Measurements from ENCODE around the gene PPP1CA.

The PPP1CA gene

DNA sequence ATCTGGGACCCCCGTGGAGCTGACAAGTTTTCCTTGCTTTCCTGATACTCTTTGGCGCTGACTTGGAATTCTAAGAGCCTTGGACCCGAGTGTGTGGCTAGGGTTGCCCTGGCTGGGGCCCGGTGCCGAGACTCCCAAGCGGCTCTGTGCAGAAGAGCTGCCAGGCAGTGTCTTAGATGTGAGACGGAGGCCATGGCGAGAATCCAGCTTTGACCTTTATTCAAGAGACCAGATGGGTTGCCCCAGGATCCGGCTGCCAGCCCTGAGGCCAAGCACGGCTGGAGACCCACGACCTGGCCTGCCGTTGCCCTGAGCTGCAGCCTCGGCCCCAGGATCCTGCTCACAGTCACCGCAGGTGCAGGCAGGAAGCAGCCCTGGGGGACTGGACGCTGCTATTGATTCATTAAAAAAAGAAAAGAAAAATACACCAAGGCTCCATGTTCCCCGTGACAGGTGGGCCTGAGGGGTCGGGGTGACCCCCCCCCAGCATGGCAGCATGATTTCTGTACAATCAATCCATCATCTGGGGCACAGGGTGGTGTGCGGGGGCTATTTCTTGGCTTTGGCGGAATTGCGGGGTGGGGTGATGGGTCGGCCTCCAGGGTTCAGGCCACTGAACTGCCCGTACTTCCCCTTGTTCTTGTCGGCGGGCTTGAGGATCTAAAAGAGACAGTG is 3.5 kb downstream of the PPP1CA start:
- DNase-seq (ENCODE audit: low read depth in 1 of 2, low spot score in 1 of 2) = no peak
- no peak overlapping the region for H3K27ac ChIP-seq (replicated peaks)
- H3K4me3 ChIP-seq (replicated peaks; ENCODE audit: insufficient read depth, low read length) = no peak overlapping the region
- no peaks in the 10 kb centered on the region for H3K27me3 ChIP-seq (ENCODE audit: insufficient read depth, poor library complexity, severe bottlenecking)
- TF ChIP-seq SPI1 (IDR thresholded peaks at IDR 0.05; ENCODE audit: borderline replicate concordance, low read depth) (no peak), POLR2AphosphoS5 (IDR thresholded peaks at IDR 0.05; ENCODE audit: low read depth) (no peak), GABPA (IDR thresholded peaks at IDR 0.05; ENCODE audit: low read depth) (no peak)
- TF ChIP-seq, protein P1, sequence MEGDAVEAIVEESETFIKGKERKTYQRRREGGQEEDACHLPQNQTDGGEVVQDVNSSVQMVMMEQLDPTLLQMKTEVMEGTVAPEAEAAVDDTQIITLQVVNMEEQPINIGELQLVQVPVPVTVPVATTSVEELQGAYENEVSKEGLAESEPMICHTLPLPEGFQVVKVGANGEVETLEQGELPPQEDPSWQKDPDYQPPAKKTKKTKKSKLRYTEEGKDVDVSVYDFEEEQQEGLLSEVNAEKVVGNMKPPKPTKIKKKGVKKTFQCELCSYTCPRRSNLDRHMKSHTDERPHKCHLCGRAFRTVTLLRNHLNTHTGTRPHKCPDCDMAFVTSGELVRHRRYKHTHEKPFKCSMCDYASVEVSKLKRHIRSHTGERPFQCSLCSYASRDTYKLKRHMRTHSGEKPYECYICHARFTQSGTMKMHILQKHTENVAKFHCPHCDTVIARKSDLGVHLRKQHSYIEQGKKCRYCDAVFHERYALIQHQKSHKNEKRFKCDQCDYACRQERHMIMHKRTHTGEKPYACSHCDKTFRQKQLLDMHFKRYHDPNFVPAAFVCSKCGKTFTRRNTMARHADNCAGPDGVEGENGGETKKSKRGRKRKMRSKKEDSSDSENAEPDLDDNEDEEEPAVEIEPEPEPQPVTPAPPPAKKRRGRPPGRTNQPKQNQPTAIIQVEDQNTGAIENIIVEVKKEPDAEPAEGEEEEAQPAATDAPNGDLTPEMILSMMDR (IDR thresholded peaks at IDR 0.05; ENCODE audit: insufficient read depth, low read length) = no peak
- TF ChIP-seq, protein P2, sequence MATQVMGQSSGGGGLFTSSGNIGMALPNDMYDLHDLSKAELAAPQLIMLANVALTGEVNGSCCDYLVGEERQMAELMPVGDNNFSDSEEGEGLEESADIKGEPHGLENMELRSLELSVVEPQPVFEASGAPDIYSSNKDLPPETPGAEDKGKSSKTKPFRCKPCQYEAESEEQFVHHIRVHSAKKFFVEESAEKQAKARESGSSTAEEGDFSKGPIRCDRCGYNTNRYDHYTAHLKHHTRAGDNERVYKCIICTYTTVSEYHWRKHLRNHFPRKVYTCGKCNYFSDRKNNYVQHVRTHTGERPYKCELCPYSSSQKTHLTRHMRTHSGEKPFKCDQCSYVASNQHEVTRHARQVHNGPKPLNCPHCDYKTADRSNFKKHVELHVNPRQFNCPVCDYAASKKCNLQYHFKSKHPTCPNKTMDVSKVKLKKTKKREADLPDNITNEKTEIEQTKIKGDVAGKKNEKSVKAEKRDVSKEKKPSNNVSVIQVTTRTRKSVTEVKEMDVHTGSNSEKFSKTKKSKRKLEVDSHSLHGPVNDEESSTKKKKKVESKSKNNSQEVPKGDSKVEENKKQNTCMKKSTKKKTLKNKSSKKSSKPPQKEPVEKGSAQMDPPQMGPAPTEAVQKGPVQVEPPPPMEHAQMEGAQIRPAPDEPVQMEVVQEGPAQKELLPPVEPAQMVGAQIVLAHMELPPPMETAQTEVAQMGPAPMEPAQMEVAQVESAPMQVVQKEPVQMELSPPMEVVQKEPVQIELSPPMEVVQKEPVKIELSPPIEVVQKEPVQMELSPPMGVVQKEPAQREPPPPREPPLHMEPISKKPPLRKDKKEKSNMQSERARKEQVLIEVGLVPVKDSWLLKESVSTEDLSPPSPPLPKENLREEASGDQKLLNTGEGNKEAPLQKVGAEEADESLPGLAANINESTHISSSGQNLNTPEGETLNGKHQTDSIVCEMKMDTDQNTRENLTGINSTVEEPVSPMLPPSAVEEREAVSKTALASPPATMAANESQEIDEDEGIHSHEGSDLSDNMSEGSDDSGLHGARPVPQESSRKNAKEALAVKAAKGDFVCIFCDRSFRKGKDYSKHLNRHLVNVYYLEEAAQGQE (IDR thresholded peaks at IDR 0.05; ENCODE audit: insufficient replicate concordance, low read depth) = no peak

DNA sequence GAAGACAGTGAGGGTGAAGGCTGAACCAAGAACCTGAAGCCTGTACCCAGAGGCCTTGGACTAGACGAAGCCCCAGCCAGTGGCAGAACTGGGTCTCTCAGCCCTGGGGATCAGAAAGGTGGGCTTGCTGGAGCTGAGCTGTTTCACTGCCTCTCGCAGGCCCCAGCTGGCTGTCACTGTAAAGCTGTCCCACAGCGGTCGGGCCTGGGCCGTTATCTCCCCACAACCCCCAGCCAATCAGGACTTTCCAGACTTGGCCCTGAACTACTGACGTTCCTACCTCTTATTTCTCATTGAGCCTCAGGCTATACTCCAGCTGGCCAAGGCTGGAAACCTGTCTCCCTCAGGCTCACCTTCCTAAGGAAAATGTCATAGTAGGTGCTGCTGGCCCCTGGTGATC is 4.1 kb downstream of the PPP1CA start:
- no peaks in the 10 kb centered on the region for H3K27me3 ChIP-seq (ENCODE audit: insufficient read depth, poor library complexity, severe bottlenecking)
- DNase-seq (ENCODE audit: low read depth in 1 of 2, low spot score in 1 of 2) = no peak
- H3K4me3 ChIP-seq (replicated peaks; ENCODE audit: insufficient read depth, low read length) = no peak overlapping the region
- peak overlapping the region; percentile 21 for H3K27ac ChIP-seq (replicated peaks)
- no peak for TF ChIP-seq SPI1 (IDR thresholded peaks at IDR 0.05; ENCODE audit: borderline replicate concordance, low read depth)
- TF ChIP-seq, protein P2 (IDR thresholded peaks at IDR 0.05; ENCODE audit: insufficient replicate concordance, low read depth) = no peak
- TF ChIP-seq, protein P1 (IDR thresholded peaks at IDR 0.05; ENCODE audit: insufficient read depth, low read length) = no peak
- TF ChIP-seq POLR2AphosphoS5 (IDR thresholded peaks at IDR 0.05; ENCODE audit: low read depth) = no peak
- TF ChIP-seq GABPA (IDR thresholded peaks at IDR 0.05; ENCODE audit: low read depth) = no peak

DNA sequence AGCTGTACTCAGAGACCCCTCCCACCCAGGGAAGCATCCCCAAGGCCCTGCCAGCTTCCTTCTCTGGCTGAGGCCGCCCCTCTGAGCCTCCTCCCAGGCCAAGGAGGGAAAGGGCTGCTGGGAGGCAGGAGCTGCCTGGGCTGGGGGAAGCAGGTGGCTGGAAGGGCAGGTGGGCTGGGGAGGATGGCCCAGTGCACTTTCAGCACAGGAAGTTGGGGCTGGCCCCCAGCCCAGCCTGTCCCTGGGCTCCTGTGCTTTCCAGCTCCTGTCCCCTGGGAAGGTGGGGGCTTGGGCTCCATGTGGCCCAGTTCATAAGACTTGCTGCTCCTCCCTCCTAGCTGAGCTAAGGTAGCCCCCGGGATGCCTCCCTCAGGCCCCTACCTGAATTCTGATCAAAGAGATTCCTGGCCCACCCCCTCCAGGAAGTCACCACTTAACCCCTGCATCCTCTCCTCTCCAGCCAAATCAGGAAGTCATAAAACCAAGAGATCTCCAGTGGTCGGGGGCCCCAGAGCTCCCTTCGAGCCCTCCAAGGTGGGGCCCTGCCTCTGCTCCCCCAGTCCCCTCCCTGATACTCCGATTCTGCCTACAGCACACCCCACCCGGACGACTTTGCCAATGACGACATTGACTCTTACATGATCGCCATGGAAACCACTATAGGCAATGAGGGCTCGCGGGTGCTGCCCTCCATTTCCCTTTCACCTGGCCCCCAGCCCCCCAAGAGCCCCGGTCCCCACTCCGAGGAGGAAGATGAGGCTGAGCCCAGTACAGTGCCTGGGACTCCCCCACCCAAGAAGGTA is 4.9 kb downstream of the PPP1CA start:
- TF ChIP-seq, protein P2 (IDR thresholded peaks at IDR 0.05; ENCODE audit: insufficient replicate concordance, low read depth) = no peak
- no peak for TF ChIP-seq SPI1 (IDR thresholded peaks at IDR 0.05; ENCODE audit: borderline replicate concordance, low read depth)
- peak; percentile 25; the same call in 1 of the 2 replicates for TF ChIP-seq POLR2AphosphoS5 (IDR thresholded peaks at IDR 0.05; ENCODE audit: low read depth)
- no peak for TF ChIP-seq GABPA (IDR thresholded peaks at IDR 0.05; ENCODE audit: low read depth)
- TF ChIP-seq, protein P1 (IDR thresholded peaks at IDR 0.05; ENCODE audit: insufficient read depth, low read length) = no peak
- H3K27me3 ChIP-seq (ENCODE audit: insufficient read depth, poor library complexity, severe bottlenecking) = no peaks in the 10 kb centered on the region
- peak overlapping the region; percentile 21 for H3K27ac ChIP-seq (replicated peaks)
- DNase-seq (ENCODE audit: low read depth in 1 of 2, low spot score in 1 of 2) = no peak
- no peak overlapping the region for H3K4me3 ChIP-seq (replicated peaks; ENCODE audit: insufficient read depth, low read length)
